ENCODE results near the gene CYTH3.

The CYTH3 gene

GRCh38 chr7:6256677-6257535 lies 15.5 kb downstream of the CYTH3 start:
- DNase-seq (ENCODE audit: low read depth), result no peak

GRCh38 chr7:6256109-6256483 lies 16.3 kb downstream of the CYTH3 start:
- DNase-seq (ENCODE audit: low read depth), result no peak

DNA sequence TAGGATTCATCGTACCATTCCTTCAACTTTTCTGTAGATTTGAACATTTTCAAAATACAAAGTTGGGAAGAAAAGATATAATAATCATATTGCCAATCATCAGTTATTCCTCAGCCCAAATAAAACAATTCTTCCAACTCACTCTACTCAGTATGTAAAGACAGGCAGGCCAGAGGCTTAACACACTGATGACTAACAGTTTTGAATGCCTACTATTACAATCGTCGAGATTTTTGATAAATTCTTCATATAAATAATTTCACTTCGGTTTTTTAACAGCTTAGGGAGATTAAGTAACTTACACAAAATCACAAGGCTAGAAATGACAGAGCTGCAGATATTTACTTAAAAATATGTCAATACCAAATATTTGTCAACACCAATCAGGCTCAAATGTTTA lies 17.6 kb downstream of the CYTH3 start:
- DNase-seq (ENCODE audit: low read depth), result no peak

DNA sequence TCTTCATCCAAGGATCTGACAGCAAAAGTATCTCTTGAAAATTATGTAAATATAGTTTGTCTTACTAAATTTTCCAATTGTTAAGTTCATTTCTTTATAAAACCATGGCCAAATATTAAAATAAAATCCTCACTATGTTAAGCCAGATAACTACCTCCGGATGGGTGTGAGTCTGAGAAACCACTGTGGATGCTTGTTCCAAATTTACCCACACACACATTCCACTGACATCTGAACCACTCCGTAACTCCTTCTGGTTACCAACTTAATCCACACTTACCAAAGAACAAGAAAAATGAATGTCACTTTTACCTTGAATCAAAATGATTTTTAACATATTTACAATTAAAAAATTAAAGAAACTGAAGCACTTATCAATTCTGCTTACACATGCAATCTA lies 19.7 kb downstream of the CYTH3 start:
- DNase-seq (ENCODE audit: low read depth), result no peak

DNA sequence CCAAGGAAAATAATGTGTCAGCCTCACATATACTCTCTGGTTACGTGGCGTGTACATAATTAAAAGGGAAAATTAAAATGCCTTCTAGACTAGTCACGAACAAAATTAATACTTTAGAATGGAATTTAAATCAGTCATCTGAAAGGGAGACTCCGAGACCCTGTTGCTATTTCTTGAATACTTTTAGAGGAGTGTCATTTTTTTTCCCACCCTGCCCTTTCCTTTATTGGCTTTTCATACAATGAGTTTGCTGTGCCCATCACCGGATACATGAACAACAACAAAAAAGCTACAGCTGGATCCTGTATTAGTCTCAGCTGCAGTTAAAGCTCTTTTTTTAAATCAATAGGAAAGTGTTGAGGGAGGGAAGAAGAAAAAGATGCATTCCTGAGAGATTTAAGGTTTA lies 20.1 kb downstream of the CYTH3 start:
- DNase-seq (ENCODE audit: low read depth), result no peak

- DNase-seq (ENCODE audit: low read depth), result no peak
Measured at GRCh38 chr7:6251653-6252052, 20.8 kb downstream of the CYTH3 start.

DNA sequence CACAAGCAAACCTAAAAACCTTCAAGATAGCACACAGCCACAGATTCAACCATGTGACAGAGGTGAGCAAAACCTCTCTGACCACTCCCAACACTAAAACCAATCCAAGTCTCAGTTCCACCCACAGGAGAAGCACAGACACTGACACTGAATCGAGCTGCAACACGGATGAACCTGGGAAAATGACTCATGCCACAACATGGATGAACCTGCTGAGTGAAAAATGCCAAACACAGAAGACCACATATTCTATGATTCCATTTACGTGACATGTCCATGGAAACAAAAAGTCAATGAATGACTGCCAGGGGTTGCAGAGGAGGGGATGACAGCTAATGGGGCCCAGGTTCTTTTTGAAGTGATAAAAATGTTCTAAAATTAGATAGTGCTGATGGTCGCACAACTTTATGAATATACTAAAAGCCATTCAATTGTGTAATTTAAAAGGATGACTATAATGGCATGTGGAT lies 22.0 kb downstream of the CYTH3 start:
- DNase-seq (ENCODE audit: low read depth), result no peak

DNA sequence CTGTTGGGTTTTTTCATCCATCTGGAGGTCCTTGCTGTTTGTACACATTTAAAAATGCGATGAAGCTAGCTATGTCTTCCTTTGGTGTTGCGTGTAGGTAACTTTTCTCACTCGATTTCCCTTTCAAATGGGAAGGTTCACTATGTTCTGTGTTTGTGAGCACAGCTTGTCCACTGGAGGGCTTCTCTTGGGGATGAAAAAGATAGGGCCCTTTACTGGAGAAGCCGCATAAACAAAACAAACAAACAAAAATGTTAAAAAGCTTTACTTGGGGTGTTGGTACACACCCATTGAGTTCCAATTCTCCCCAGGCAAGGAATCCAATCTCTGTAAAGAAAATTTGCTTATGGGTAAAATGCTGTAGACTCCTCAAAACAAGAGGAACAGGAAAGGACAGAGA lies 23.4 kb downstream of the CYTH3 start:
- no peak for DNase-seq (ENCODE audit: low read depth)

- DNase-seq (ENCODE audit: low read depth), result no peak
Measured at GRCh38 chr7:6248581-6248980, 23.8 kb downstream of the CYTH3 start.

- no peak for DNase-seq (ENCODE audit: low read depth)
Measured at GRCh38 chr7:6246251-6246917, 26.0 kb downstream of the CYTH3 start.

GRCh38 chr7:6244021-6244420 lies 28.4 kb downstream of the CYTH3 start:
- DNase-seq (ENCODE audit: low read depth), result no peak

DNA sequence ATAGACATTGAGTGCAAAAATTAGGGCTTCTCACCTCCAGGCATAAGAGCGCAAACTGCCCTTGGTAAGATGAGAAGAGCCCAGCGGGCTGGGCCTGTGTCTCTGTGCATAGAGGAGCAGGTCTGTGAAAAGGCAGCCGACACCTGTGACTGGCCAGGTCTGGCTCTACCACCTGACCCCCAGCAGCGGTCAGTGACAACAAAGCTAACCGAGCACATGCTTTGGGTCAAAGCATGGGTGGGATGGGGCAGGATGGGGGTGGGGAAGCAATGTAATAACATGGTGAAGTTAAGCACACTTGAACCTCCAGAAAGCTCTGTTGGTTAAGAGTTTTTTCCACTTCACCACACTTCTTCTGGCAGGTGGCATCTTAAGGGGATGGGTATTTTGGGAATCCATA lies 29.3 kb downstream of the CYTH3 start:
- DNase-seq (ENCODE audit: low read depth), result no peak

DNA sequence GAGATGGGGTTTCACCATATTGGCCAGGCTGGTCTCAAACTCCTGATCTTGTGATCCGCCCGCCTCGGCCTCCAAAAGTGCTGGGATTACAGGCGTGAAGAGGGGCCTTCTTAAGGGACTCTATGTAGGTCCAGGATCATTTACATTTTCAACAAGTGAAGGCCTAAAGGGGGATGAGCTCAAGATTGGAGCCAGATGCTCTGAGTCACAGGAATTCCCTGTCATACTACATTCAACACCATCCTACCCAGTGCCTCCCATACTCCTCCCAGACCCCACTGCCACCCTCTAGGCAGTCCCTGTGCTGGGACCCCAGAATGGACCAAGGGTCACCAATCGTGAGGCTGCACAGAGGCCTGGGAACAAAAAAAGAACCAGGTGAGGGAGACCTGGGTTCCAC lies 29.9 kb downstream of the CYTH3 start:
- no peak for DNase-seq (ENCODE audit: low read depth)

DNA sequence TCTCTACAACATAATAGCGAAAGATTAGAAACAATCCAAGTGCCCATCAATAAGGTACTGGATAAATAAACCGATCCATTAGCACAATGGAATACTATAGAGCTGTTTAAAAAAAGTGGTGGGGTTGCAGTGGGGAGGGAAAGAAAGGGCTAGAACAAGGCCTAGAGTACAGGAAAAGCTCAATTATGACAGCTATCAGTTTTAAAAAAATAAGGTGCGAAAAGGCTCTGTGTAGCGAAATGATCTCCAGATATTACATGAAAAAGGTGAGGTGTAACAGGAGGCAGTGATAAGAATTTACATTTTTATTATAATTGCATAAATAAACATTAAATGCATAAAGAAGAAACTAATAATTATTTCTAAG lies 30.8 kb downstream of the CYTH3 start:
- DNase-seq (ENCODE audit: low read depth), result no peak

GRCh38 chr7:6238309-6238925 lies 34.0 kb downstream of the CYTH3 start:
- no peak for DNase-seq (ENCODE audit: low read depth)

DNA sequence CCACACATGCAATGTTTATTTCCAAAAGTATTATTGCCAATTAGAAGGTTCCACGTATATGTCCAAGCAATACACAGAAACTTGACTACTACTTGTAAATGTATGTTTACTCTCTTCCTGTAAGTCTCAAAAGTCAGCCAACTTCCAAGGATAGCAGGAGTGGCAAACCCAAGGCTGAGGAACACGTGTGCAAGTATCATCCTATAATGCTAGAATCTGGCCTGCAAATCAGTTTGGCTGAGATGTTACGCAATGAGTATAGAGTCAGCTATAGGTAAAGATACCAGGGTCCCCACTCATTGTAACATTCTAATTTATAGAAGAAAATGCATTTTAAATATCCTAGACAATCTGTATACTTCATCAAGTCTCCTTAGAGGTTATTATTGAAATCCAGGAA lies 34.7 kb downstream of the CYTH3 start:
- no peak for DNase-seq (ENCODE audit: low read depth)

DNA sequence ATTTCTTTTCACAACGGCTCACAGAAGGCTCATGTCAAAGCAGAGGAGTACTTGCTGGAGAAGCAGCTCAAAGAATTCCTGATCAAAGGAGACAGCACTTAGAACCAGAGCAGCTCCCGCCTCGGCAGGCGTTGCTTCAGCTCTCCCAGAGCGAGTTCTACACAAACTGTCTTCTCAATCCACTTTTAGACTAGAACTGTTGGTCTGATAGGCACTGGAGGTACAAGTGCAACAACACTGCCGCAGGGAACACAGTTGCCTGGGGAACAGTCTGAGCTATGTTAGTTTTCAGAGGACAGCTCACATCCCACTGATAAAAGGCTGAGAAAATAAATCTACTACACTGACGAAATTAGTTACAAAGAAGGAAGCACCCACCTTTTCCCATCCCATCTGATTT lies 35.4 kb downstream of the CYTH3 start:
- DNase-seq (ENCODE audit: low read depth), result no peak

GRCh38 chr7:6235029-6235871 lies 37.2 kb downstream of the CYTH3 start:
- DNase-seq (ENCODE audit: low read depth), result no peak

DNA sequence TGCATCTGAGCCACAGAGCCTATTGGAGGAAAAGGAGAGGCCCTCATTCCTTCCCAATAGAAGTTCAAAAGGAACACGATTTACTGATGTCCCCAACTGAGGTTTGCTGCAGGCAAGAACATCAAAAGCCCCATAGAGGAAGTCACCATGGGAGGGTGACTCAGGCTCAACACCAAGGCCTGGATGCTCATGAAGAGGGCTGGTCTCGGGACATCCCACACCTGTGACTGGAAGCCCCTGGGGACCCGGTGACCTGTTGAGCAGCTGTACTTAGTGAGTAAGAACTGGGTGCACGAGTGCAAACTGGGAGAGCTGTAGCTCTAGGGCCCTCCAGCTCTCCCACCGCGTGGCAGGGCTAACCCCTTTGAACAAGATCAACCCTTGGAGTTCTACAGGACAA lies 38.0 kb downstream of the CYTH3 start:
- no peak for DNase-seq (ENCODE audit: low read depth)

- no peak for DNase-seq (ENCODE audit: low read depth)
Measured at GRCh38 chr7:6232534-6232933, 39.9 kb downstream of the CYTH3 start.

- DNase-seq (ENCODE audit: low read depth), result no peak
Measured at GRCh38 chr7:6232116-6232515, 40.3 kb downstream of the CYTH3 start.

DNA sequence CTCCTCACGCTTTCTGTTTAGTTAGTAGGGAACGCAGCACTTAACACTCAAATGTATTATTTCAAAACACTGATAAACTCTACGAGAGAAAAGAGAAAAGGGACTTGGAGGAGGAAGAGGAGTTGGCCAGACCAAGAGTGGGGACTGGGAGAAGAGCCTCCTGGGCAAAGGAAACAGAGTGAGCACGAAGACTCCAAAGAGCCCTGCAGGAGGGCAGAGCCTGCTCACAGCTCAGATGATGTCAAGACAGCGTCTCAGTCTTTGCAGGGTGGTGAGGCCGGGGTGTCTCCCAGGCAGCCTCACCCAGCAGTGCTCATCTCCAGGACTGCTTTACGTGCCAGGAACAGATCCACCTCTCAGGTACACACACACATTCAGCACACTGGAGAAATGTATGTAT lies 41.2 kb downstream of the CYTH3 start:
- DNase-seq (ENCODE audit: low read depth), result no peak
